CD4-positive, alpha-beta T cell treated with Interleukin-17A for 4 hours (primary cell): Measurements from ENCODE around the gene MRPL19.
"Not testable (repeated sequence)": the region's sequence is repeated elsewhere in the genome, so short reads cannot be mapped to it uniquely, and the experiment has no call there.

Experiments used
- DNase-seq: peaks from one replicate; pipeline ENCODE4 v3.0.0-alpha.2; 2020; ENCODE audit warnings: mixed read lengths

Gene MRPL19

DNA sequence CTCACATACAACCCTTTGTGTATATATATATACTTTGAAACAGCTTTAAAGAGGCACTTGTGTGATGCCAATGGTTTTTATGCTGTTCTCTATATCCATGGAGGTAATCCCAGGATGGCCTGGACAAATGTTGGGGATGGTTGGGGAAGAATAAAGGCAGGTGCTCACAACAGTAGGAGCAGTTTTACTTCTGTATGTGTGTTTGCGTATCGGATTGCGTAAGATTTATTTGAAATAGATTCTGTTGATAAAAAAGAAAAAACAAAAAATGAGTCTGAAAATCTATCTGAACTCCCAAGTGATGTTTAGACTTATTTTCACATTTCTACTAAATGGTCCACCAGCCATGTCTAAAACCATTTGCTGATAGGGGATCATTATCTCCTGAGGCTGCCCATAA is 29.3 kb downstream of the MRPL19 start:
- DNase-seq: no peak

DNA sequence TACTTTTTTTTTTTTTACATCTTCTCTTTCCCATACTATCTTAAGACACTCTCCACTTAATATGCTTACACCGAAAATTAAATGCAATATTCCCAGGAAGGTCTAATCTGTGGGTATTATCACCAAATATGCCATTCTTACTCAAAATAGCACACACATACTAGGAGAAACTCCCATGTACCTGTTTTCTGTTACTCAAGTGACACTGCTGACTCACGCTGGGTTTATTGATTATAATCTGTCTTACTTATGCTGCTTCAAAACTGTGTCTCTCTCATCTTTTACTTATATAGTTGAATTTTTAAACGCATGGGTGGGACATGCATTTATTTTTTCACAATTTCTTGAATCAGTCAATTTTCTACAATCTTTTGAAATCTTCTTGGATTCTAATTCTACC is 29.9 kb downstream of the MRPL19 start:
- no peak for DNase-seq

DNA sequence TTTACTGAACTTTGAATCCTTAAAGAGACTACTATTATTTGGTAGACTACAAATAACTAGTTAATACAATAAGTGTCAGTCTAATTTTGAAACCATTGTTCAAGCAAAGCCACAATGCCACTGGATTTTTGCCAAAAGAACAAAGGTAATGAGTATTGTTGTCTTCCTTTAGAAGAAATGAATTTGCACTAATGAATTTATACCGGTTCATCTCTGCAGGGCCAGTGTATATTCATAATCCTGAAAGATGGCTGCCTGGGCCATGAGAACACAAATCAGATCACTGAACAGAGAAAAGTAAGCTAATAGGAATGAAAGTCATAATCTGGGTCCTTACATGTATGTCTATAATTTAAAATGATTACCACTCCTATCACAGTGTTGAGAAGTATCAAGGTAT is 33.0 kb downstream of the MRPL19 start:
- no peak for DNase-seq

DNA sequence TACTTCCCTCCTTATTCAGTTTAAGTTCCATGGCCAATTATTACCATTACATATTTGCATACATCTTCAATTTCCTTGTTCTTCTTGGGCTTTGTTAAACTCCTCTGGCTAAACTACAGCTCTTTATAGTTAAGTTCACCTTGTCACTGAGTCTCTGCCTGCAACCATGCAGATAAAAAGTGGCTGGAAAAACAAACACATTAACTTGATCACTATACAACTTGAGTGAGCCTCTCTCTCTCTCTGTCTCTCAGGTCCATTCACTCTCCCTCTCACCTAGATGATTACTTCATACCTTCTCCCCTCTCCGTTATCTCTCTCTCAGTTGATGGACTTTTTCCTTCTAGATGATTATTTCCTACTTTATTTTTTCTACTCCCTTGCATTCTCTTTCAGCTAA is 33.8 kb downstream of the MRPL19 start:
- DNase-seq: no peak

DNA sequence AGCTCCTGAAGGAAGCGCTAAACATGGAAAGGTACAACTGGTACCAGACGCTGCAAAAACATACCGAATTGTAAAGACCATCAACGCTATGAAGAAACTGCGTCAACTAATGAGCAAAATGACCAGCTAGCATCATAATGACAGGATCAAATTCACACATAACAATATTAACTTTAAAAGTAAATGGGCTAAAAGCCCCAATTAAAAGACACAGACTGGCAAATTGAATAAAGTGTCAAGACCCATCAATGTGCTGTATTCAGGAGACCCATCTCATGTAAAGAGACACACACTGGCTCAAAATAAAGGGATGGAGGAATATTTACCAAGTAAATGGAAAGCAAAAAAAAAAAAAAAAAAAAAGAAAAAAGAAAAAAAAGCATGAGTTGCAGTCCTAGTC is 36.8 kb downstream of the MRPL19 start:
- DNase-seq: not testable (repeated sequence)

DNA sequence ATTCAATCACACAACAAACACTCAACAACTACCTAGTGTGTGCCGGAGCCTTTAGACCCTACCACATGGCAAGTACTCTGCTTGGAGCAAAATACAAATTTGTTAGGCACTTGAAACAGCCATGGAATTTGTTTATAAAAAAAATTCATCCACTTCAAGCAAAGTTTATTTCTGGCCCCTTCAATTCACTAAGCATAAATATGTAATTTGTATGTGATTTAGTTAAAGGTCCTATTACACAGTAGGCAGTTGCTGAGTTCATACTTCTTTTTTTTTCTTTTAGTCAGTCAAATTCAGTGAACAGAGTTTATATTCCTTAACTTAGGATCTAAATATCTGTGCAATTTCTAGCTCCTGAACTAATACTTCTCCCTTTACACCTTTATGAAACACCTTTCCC is 41.6 kb downstream of the MRPL19 start:
- DNase-seq: no peak

DNA sequence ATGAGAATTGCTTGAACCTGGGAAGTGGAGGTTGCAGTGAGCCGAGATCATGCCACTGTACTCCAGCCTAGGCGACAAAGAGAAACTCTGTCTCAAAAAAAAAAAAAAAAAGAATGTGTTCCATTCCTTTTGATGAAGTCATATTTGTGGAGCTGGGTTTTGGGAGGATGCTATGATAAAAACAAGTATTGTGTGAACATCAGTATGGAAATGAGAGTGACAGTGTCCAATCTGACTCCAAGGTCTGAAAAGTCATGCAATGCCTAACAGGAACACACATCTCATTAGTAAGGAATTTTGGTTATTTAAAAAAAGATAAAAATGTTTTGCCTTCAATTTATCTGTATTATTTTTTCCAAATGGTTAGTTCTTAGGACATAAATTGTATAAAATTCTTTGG is 52.3 kb downstream of the MRPL19 start:
- no peak for DNase-seq

DNA sequence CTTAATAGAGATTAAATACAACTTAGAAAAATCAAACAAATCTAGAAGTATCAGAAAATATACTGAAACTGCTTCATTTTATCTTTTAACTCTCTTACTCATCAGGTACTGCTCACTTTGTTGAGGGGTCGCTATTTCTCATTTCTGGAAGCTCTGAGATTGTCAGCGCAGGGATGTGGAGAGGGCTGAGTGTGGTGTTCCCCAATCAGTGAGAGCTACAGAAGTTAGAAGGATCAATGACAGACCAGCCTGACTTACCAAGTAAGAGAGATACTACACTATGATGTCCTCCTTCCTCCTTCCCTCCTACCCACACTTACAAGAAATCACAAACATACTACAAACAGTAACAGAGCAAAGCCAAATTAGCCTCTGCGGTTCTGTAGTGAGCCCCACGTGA is 56.0 kb downstream of the MRPL19 start:
- no peak for DNase-seq

DNA sequence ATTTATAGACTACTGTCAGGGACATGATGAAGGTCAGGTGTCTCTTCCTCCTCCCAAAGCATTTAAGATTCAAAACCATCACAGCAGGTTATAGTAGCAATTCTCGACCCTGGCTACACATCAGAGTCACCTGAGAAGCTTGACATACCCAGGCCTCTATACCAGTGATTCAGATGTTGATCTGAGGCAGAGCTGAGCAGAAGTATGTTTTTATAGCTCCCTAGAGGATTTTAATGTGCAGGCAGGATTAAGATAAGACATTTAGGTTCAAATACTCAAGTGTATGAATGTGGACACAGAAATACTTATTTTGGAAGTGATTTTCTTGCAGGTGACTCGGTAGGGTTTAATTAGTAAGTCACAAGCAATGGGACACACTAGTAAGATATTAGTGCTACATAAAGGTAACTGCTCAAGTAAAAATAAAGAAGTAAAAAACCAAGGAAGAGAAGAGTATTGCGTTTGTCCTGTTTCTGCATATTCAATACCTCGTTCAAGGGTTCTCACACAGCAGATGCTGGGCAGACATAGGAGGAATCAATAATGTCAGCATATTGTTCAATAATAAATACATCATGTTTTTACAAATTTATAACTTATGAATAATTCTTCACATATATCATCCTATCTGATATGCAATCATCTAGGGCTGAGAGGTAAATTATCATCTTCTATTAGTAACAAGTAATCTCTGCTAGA is 57.2 kb downstream of the MRPL19 start:
- DNase-seq: no peak

DNA sequence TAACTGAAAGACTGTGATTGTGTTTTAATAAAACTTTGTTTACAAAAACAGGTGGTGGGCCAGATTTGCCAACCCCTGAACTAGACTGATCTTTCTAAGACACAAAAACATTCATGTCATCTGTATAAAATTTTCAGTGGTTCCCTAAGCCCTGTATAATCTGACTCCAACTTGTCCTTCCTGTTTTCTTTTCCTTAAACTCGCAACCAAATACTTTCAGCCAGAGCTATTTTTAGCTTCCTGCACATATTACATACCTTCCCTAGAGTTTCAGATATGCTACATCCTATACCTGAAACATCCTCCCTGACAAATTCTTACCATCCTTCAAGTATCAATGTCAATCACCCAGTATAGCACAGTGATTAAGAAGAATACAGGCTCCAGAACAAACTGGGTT is 59.3 kb downstream of the MRPL19 start:
- DNase-seq: no peak

DNA sequence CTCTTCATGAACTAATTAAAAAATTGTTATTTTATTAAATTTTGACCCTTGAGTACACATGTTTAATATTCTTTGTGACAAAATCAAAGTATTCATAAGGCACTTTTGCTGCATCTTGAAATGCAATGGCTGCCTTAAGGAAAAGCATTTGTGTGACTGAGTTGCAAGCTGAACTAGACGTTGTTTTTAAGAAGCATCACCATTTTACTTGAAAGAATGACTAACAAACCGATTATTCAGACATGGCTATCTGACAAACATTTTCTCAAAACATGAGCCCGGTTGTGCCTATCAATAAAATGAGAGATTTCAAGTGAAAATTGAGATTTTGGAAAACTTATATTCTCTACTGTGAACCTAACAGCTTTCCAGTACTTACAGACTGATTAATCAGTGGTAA is 61.3 kb downstream of the MRPL19 start:
- no peak for DNase-seq

DNA sequence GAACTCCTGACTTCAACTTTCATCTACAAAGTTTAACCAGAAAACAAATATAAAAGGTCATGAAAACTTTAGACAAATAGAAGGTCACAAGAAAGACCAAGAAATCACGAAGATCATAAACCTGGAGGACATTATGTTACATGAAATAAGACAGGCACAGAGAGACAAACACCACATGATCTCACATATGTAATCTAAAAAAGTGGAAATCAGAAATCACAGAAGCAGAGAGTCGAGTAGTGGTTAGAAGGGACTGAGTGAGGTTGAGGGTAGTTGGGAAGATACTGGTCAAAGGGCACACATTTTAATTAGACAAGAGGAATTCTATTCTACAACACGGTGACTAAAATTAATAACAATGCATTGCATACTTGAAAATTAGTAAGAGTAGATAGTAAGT is 62.7 kb downstream of the MRPL19 start:
- no peak for DNase-seq

DNA sequence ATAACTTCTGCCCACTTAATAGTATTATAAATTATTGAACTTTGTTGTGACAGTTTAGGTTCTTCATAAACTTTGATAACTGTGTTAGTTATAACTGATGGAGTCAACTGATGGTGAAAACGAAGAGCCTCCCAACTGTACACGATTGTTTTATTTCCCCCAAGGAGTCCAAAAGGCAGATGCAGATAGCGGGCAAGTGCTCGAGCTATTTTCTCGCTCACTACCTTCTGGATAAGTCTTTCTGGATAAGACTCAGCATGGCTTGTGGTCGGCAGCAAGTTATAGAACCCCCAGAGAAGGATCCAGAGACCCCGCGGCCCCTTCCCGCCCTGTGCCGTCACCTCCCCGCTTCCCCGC is 63.6 kb downstream of the MRPL19 start:
- DNase-seq: no peak

DNA sequence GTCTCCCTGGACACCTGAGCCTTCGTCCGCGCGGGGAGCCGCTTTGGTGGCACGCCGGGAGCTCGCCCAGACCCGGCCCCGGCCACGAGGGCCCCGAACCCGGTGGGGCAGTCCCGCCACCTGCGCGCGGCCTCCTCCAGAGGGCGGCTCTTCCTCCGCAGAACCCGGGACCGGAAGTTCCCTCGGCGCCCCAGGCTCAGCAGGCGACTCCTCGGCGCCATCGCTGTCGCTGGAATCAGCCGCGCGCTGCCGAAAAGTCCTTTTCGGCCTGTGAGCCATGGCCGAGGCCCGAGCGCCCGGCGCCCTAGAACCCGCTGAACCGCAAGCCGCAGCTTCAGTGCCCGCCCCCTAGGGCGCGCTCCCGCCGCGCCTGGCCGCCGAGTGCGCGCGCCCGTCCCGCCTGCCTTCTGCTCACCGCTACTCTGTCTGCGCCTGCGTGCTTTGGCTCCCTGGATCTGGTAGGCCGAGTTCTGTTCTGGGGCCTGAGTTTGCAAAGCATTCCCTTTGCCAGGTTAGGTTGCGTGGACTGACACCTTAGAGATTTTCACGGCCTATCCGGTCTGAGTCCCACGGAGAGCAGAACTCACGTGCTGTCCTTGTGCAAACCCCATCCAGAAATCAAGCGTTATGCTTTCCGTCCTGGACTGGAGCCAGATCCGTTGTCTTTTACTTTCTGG is 64.1 kb downstream of the MRPL19 start, which contains the start of gene GCFC2:
GCFC2 (minus strand) TSS at position 339 of the 677 bp plus-strand sequence; CDS start at position 279, 60 bp downstream.
- peak; percentile 88 for DNase-seq

DNA sequence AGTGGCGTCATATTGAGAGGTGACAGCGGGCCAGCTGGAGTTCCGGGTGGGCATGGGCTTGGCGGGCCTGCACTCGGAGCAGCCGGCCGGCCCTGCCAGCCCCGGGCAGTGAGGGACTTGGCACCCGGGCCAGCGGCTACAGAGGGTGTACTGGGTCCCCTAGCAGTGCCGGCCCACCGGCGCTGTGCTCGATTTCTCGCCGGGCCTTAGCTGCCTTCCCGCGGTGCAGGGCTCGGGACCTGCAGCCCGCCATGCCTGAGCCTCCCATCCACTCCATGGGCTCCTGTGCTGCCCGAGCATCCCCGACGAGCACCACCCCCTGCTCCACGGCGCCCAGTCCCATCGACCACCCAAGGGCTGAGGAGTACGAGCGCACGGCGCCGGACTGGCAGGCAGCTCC is 65.0 kb downstream of the MRPL19 start:
- DNase-seq: not testable (repeated sequence)

DNA sequence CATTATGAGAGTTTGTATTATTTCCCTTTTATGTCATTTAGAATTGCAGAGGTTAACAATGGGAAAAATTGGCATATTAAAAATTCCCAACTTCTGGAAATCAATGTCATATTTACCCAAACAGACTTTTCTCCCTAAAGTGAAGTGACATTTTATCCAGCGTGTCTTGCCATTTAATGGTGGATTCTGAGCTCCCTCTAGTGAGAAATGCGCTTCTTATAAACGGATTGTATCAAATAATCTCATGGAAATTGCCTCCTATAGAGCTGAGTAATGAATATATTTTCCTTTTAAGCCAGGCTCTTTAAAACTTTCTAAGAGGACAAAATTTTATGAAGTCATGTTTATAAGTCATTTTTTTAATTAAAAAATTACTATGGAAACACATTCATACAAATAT is 69.8 kb downstream of the MRPL19 start:
- DNase-seq: no peak

DNA sequence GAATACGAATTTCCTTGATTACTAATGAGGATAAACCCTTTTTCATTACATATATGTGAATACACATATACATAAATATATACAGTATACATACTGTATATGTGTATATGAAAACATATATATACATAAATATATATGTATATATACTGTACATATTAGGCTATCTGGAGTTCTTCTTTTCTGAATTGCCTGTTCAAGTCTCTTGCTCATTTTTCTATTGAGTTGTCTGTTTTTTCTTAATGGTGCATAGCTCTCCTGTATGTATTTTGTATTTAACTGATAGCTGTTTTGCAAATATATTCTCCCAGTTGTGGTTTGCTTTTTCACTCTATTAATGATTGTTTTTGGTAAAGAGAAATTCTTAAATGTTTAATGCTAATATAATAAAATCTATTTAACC is 73.0 kb downstream of the MRPL19 start:
- DNase-seq: no peak

DNA sequence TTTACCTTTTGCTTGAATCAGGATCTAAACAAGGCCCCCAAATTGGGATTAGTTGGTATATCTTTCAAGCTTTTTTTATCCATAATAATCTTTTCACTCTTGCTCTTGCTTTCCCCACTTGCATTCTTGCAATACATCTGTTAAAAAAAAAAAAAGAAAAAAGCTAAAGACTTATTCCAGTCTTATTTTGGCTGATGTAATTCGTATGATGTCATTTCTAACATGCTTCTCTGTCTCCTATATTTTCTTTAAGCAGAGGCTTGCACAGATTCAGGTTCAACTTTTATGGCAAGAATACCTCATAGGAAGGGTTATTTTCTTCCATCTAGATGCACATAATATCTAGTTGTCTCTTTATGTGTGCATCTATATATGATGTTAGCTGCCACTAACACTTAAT is 73.9 kb downstream of the MRPL19 start:
- no peak for DNase-seq

DNA sequence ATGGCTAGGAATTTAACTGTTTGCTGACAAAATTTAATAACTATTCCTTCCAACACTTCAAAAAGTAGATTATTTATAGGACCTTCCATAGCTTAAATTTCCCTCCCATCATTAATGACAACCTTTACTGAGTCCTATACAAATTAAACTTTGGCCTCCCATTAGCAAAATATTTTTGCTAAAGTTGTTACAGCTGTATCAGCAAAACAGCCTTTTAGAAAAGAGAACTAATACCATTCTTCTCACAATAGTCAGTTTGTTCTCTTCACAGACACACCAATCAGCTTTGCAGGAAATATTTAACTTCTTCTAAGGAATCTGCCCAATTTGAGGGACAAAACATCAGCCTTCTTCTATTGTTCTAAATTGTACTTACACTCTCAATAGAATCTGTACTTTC is 76.1 kb downstream of the MRPL19 start:
- no peak for DNase-seq

DNA sequence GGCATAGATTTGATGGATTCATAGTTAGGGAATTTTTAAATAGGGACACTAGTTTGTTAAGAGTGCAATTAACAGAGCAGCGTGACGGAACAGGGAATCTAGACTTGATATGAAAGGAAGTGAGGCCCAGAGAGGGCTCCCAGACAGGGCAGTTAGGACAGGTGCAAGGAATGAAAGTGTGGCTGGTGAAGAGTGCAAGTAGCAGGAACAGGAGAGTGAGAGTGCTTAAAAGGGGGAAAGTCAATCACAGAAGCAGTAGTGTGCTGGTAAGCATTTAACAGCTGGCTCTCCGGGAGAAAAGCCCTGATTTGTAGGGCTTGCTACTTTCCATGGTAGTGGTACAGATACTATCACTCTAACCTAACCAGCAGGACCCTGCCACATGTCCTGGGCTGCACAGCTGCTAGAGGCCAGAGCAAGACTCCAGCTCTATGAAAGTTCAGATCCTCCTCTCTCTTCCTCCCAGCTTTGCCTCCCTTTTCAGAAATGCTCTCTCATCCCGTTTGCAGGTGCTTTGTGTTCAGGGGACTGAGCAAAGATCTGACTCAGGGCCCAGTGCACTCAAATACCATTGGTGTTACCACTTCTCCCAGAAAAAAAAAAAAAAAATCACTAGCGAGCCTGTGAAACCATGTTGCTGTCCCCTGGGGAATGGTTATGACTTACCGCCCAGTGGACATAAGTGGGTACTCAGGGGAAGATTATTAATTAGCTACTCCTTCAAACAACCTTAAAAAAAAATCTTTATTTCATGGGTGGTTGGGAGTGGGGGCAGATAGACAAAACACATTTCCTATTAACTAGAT is 82.2 kb downstream of the MRPL19 start:
- no peak for DNase-seq

DNA sequence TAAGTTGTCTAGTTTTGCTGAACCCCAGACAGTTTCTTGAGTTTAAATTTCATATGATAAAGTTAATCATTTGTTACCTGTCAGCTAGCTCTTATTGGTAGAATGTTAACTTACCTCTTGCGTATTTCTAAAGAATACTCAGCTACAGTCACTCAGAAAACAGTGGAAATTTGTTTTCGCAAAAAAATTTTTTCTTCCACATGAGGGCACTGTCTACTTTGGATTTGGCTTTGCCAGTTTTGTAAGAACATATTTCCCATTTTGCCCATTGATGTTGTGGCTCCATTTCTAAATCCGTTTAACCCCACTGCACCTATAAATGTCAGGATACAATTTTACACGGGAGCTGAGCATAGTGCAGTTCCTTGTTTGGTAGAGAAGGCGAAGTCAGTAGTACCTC is 83.3 kb downstream of the MRPL19 start:
- no peak for DNase-seq

DNA sequence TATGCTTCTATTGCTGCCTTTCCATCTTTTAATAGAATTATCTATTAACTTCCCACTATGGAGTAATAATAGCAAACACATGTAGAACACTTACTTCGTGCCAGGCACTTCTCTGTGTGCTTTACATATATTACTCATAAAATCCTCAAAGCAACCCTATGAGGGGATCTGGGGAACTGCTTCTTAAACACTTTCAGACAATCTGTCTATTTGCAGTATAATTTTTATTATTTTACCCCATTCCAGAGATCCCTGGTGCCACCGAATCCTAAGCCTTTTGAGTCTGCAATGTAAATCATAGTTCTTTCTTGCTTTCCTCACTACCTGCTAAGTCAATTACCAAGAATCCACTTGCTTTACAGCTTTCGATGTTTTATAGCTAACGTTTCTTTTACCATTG is 89.7 kb downstream of the MRPL19 start:
- no peak for DNase-seq

DNA sequence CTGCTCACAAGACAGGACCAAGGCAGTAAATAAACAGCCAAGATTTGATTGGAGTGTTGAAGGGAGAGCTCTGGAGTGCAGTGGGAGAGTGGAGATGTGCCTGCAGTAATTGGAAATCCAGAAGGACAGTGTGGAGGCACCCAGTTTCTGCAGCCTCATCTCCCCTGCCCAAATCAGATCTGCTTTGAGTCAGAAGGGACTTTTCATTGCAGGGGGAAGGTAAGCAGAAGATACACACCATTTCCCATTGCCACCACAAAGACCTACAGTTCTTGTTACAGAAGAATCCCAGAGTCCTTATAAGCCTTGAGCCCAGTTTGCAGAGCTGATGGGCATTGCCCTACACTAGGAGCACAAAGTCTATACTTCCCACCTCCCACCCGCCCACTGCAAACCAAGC is 91.4 kb downstream of the MRPL19 start:
- DNase-seq: no peak
